ENCODE results near the gene PDE8A.

The PDE8A gene

GRCh38 chr15:85100186-85100937 lies 118.7 kb downstream of the PDE8A start:
- no peak overlapping the region for H3K27ac Mint-ChIP-seq
- H3K27me3 Mint-ChIP-seq (ENCODE audit: low read depth): no peaks in the 10 kb centered on the region
- H3K4me3 Mint-ChIP-seq: no peak overlapping the region
- H3K9me3 Mint-ChIP-seq: no peaks in the 10 kb centered on the region
- H3K36me3 Mint-ChIP-seq (ENCODE audit: low read depth): no peaks in the 10 kb centered on the region
- H3K4me1 Mint-ChIP-seq (ENCODE audit: low read depth): peaks cover 2% of the 10 kb centered on the region

- Mint-ChIP-seq H3K9me3 (no peaks in the 10 kb centered on the region), H3K36me3 (ENCODE audit: low read depth) (no peaks in the 10 kb centered on the region), H3K27ac (no peak overlapping the region), H3K4me3 (no peak overlapping the region), H3K27me3 (ENCODE audit: low read depth) (no peaks in the 10 kb centered on the region), H3K4me1 (ENCODE audit: low read depth) (peaks cover 2% of the 10 kb centered on the region)
Measured at GRCh38 chr15:85104584-85104983, 122.9 kb downstream of the PDE8A start.

GRCh38 chr15:85108136-85108535 lies 126.5 kb downstream of the PDE8A start:
- H3K4me3 Mint-ChIP-seq: no peak overlapping the region
- H3K9me3 Mint-ChIP-seq: no peaks in the 10 kb centered on the region
- H3K4me1 Mint-ChIP-seq (ENCODE audit: low read depth): no peaks in the 10 kb centered on the region
- no peaks in the 10 kb centered on the region for H3K27me3 Mint-ChIP-seq (ENCODE audit: low read depth)
- H3K36me3 Mint-ChIP-seq (ENCODE audit: low read depth): no peaks in the 10 kb centered on the region
- H3K27ac Mint-ChIP-seq: no peak overlapping the region

GRCh38 chr15:85109333-85109732 lies 127.7 kb downstream of the PDE8A start:
- H3K9me3 Mint-ChIP-seq: no peaks in the 10 kb centered on the region
- no peaks in the 10 kb centered on the region for H3K36me3 Mint-ChIP-seq (ENCODE audit: low read depth)
- no peak overlapping the region for H3K4me3 Mint-ChIP-seq
- no peaks in the 10 kb centered on the region for H3K27me3 Mint-ChIP-seq (ENCODE audit: low read depth)
- H3K4me1 Mint-ChIP-seq (ENCODE audit: low read depth): no peaks in the 10 kb centered on the region
- H3K27ac Mint-ChIP-seq: no peak overlapping the region

GRCh38 chr15:85112997-85113396 lies 131.3 kb downstream of the PDE8A start:
- peaks cover 4% of the 10 kb centered on the region for H3K36me3 Mint-ChIP-seq (ENCODE audit: low read depth)
- no peaks in the 10 kb centered on the region for H3K27me3 Mint-ChIP-seq (ENCODE audit: low read depth)
- peaks cover 2% of the 10 kb centered on the region for H3K4me1 Mint-ChIP-seq (ENCODE audit: low read depth)
- H3K4me3 Mint-ChIP-seq: no peak overlapping the region
- no peaks in the 10 kb centered on the region for H3K9me3 Mint-ChIP-seq
- no peak overlapping the region for H3K27ac Mint-ChIP-seq

GRCh38 chr15:85114886-85115285 lies 133.2 kb downstream of the PDE8A start:
- Mint-ChIP-seq H3K27me3 (ENCODE audit: low read depth) (no peaks in the 10 kb centered on the region), H3K4me3 (no peak overlapping the region), H3K27ac (no peak overlapping the region), H3K4me1 (ENCODE audit: low read depth) (peaks cover 2% of the 10 kb centered on the region), H3K36me3 (ENCODE audit: low read depth) (peaks cover 8% of the 10 kb centered on the region), H3K9me3 (no peaks in the 10 kb centered on the region)

GRCh38 chr15:85116066-85116465 lies 134.4 kb downstream of the PDE8A start:
- no peaks in the 10 kb centered on the region for H3K9me3 Mint-ChIP-seq
- H3K4me1 Mint-ChIP-seq (ENCODE audit: low read depth): peaks cover 2% of the 10 kb centered on the region
- peaks cover 10% of the 10 kb centered on the region for H3K36me3 Mint-ChIP-seq (ENCODE audit: low read depth)
- H3K27ac Mint-ChIP-seq: no peak overlapping the region
- no peak overlapping the region for H3K4me3 Mint-ChIP-seq
- H3K27me3 Mint-ChIP-seq (ENCODE audit: low read depth): no peaks in the 10 kb centered on the region

GRCh38 chr15:85116494-85116893 lies 134.8 kb downstream of the PDE8A start:
- no peak overlapping the region for H3K4me3 Mint-ChIP-seq
- H3K27ac Mint-ChIP-seq: no peak overlapping the region
- H3K9me3 Mint-ChIP-seq: no peaks in the 10 kb centered on the region
- H3K36me3 Mint-ChIP-seq (ENCODE audit: low read depth): peaks cover 10% of the 10 kb centered on the region
- peaks cover 2% of the 10 kb centered on the region for H3K4me1 Mint-ChIP-seq (ENCODE audit: low read depth)
- no peaks in the 10 kb centered on the region for H3K27me3 Mint-ChIP-seq (ENCODE audit: low read depth)

GRCh38 chr15:85116925-85117646 lies 135.4 kb downstream of the PDE8A start:
- Mint-ChIP-seq H3K9me3 (no peaks in the 10 kb centered on the region), H3K36me3 (ENCODE audit: low read depth) (peaks cover 10% of the 10 kb centered on the region), H3K27me3 (ENCODE audit: low read depth) (no peaks in the 10 kb centered on the region), H3K4me3 (no peak overlapping the region), H3K27ac (no peak overlapping the region), H3K4me1 (ENCODE audit: low read depth) (peaks cover 2% of the 10 kb centered on the region)

- H3K27ac Mint-ChIP-seq: no peak overlapping the region
- peaks cover 10% of the 10 kb centered on the region for H3K36me3 Mint-ChIP-seq (ENCODE audit: low read depth)
- H3K4me3 Mint-ChIP-seq: no peak overlapping the region
- H3K4me1 Mint-ChIP-seq (ENCODE audit: low read depth): peaks cover 2% of the 10 kb centered on the region
- H3K9me3 Mint-ChIP-seq: no peaks in the 10 kb centered on the region
- H3K27me3 Mint-ChIP-seq (ENCODE audit: low read depth): no peaks in the 10 kb centered on the region
Measured at GRCh38 chr15:85118173-85118572, 136.5 kb downstream of the PDE8A start.

- Mint-ChIP-seq H3K9me3 (no peaks in the 10 kb centered on the region), H3K4me3 (no peak overlapping the region), H3K4me1 (ENCODE audit: low read depth) (peaks cover 2% of the 10 kb centered on the region), H3K27me3 (ENCODE audit: low read depth) (no peaks in the 10 kb centered on the region), H3K27ac (no peak overlapping the region), H3K36me3 (ENCODE audit: low read depth) (peaks cover 13% of the 10 kb centered on the region)
Measured at GRCh38 chr15:85118581-85118980, 136.9 kb downstream of the PDE8A start.

- Mint-ChIP-seq H3K36me3 (ENCODE audit: low read depth) (peaks cover 13% of the 10 kb centered on the region), H3K4me1 (ENCODE audit: low read depth) (peaks cover 2% of the 10 kb centered on the region), H3K27ac (no peak overlapping the region), H3K4me3 (no peak overlapping the region), H3K27me3 (ENCODE audit: low read depth) (no peaks in the 10 kb centered on the region), H3K9me3 (no peaks in the 10 kb centered on the region)
Measured at GRCh38 chr15:85120351-85121113, 138.9 kb downstream of the PDE8A start.

- Mint-ChIP-seq H3K4me1 (ENCODE audit: low read depth) (no peaks in the 10 kb centered on the region), H3K27ac (no peak overlapping the region), H3K4me3 (no peak overlapping the region), H3K36me3 (ENCODE audit: low read depth) (peaks cover 16% of the 10 kb centered on the region), H3K9me3 (no peaks in the 10 kb centered on the region), H3K27me3 (ENCODE audit: low read depth) (no peaks in the 10 kb centered on the region)
Measured at GRCh38 chr15:85124173-85124572, 142.5 kb downstream of the PDE8A start.

GRCh38 chr15:85125056-85125661 lies 143.5 kb downstream of the PDE8A start:
- Mint-ChIP-seq H3K4me3 (no peak overlapping the region), H3K36me3 (ENCODE audit: low read depth) (peaks cover 19% of the 10 kb centered on the region), H3K27me3 (ENCODE audit: low read depth) (no peaks in the 10 kb centered on the region), H3K4me1 (ENCODE audit: low read depth) (no peaks in the 10 kb centered on the region), H3K27ac (no peak overlapping the region), H3K9me3 (no peaks in the 10 kb centered on the region)

Measured in T-helper 1 cell treated with Interleukin-12 subunit alpha and Interleukin-12 subunit beta and Interleukin-4 antibody, amounts not matched to agents 30 μg/mL and 1 μg/mL, for 36 hours (primary cell).